Fibroblast of lung (primary cell): ENCODE data around the gene ECEL1. TPM values are rescaled to one million over a fixed set of nuclear protein-coding genes. Genes with fewer than 3 reads are reported as not detected.
A peak's percentile ranks its signal among the peaks of the same experiment; 100 is the strongest.
"Not testable (repeated sequence)": the region's sequence is repeated elsewhere in the genome, so short reads cannot be mapped to it uniquely, and the experiment has no call there.

ENCODE experiments used
- DNase-seq, 2 donors: peaks; one replicate each; pipeline versions ENCODE4 v3.0.0 to v3.0.0-alpha.2; 2010; ENCODE audit warnings: low read depth in 2 of 2
- H2AFZ ChIP-seq: 2 replicates; pipeline ENCODE4 v1.5.1; 2012; ENCODE audit warnings: low read length, control low read depth, inconsistent platforms
- H3K27ac ChIP-seq: 2 replicates; pipeline ENCODE4 v1.5.1; 2011; ENCODE audit warnings: low read length, control low read depth; ENCODE audit not compliant: insufficient read depth
- H3K27me3 ChIP-seq: 2 replicates; pipeline ENCODE4 v1.5.1; 2011; ENCODE audit warnings: mild to moderate bottlenecking, low read length; ENCODE audit not compliant: control insufficient read depth, insufficient read depth
- H3K36me3 ChIP-seq: 2 replicates; pipeline ENCODE4 v1.5.1; 2011; ENCODE audit warnings: low read length; ENCODE audit not compliant: control insufficient read depth, insufficient read depth
- H3K4me1 ChIP-seq: 2 replicates; pipeline ENCODE4 v1.5.1; 2011; ENCODE audit warnings: low read length; ENCODE audit not compliant: control insufficient read depth, insufficient read depth; ENCODE audit errors: extremely low read depth
- H3K4me2 ChIP-seq: 2 replicates; pipeline ENCODE4 v1.5.1; 2011; ENCODE audit warnings: low read length, control low read depth; ENCODE audit not compliant: insufficient read depth; ENCODE audit errors: extremely low read depth
- H3K4me3 ChIP-seq, 4 experiments: fragments of 200-600 bp in 1 of 4; sonication (generic) in 1 of 4; replicated peaks in 1 of 4; 2 replicates each; pipeline ENCODE4 v1.5.1; 2011 to 2016; ENCODE audit warnings: low read length in 4 of 4, low read depth in 3 of 4, mild to moderate bottlenecking in 3 of 4, control low read depth in 2 of 4, inconsistent platforms in 1 of 4, mixed read lengths in 1 of 4; ENCODE audit not compliant: insufficient read depth in 1 of 4; ENCODE audit errors: control extremely low read depth in 1 of 4
- H3K79me2 ChIP-seq: 2 replicates; pipeline ENCODE4 v1.5.1; 2012; ENCODE audit warnings: mild to moderate bottlenecking, low read length, inconsistent platforms; ENCODE audit not compliant: control insufficient read depth, insufficient read depth
- H3K9ac ChIP-seq: 2 replicates; pipeline ENCODE4 v1.5.1; 2011; ENCODE audit warnings: mild to moderate bottlenecking, low read length, control low read depth; ENCODE audit not compliant: insufficient read depth
- H3K9me3 ChIP-seq: 2 replicates; pipeline ENCODE4 v1.5.1; 2012; ENCODE audit warnings: low read depth, low read length; ENCODE audit not compliant: control insufficient read depth, insufficient read depth
- H4K20me1 ChIP-seq: 2 replicates; pipeline ENCODE4 v1.5.1; 2011; ENCODE audit warnings: low read length; ENCODE audit not compliant: control insufficient read depth, insufficient read depth; ENCODE audit errors: extremely low read depth
- EZH2 ChIP-seq: IDR thresholded peaks from 2 replicates; pipeline ENCODE4 v1.5.1; 2012; ENCODE audit warnings: low read length, control low read depth, mild to moderate bottlenecking; ENCODE audit errors: missing control alignments
- polyA plus RNA-seq, 2 donors: library from polyadenylated mRNA; depleted of rRNA in 1 of 2; stranded (reverse) in 1 of 2; unstranded in 1 of 2; fragments of >200 nt; gene quantifications; 2 replicates each; pipeline ENCODE4 v1.2.1, GENCODE V29; 2011 to 2012; ENCODE audit warnings: missing spikeins in 1 of 2
- total RNA-seq: library from RNA; depleted of rRNA; stranded (reverse); fragments of >200 nt; gene quantifications from 2 replicates; pipeline ENCODE4 v1.2.1, GENCODE V29; 2014
- TF ChIP-seq, protein P1 (sequence below), 2 donors: IDR thresholded peaks in 1 of 2; conservative IDR thresholded peaks in 1 of 2; 1 replicate in 1 of 2; 2 replicates in 1 of 2; pipeline ENCODE4 v1.5.1; 2011 to 2012; ENCODE audit warnings: low read length in 2 of 2, control low read depth in 1 of 2, inconsistent platforms in 1 of 2, low read depth in 1 of 2, mild to moderate bottlenecking in 1 of 2

ECEL1 gene
- total and polyA plus RNA-seq, 2 donors (not counting 1 experiment from before 2014, with no cell fraction given), result not detected

DNA sequence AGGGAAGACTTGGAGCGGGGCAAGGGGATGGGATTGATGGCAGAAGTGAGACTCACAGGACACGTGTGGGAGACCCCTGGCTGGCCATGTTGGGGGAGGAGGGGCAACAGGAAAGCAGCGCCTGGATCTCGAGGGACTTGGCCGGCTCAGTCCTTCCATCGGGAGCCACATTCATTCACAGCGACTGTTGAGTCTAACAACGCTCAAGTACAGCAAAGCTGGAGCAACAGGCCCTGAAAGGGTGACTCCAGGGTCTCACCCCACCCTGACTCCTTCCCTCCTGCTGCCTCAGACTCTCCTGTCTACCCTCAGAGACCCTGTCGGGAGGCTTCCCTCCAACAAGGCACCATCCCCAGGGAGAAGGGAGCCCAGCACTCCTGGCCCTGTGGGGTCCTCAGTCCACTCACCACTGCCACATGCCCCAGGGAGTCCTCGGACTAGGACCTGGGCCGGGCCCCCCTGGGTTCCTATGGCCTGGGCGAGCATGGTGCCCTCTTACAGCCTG lies 46.4 kb downstream of the ECEL1 start:
- Histone ChIP-seq H4K20me1 (no peaks in the 10 kb centered on the region), H3K27me3 (no peaks in the 10 kb centered on the region), H3K79me2 (no peaks in the 10 kb centered on the region), H3K4me1 (no peaks in the 10 kb centered on the region), H2AFZ (no peak overlapping the region), H3K27ac (no peak overlapping the region), H3K36me3 (no peaks in the 10 kb centered on the region), H3K4me2 (no peak overlapping the region), H3K9me3 (no peaks in the 10 kb centered on the region), H3K9ac (no peak overlapping the region), H3K4me3 (no peak overlapping the region)
- TF ChIP-seq EZH2, result no peak
- TF ChIP-seq, protein P1, sequence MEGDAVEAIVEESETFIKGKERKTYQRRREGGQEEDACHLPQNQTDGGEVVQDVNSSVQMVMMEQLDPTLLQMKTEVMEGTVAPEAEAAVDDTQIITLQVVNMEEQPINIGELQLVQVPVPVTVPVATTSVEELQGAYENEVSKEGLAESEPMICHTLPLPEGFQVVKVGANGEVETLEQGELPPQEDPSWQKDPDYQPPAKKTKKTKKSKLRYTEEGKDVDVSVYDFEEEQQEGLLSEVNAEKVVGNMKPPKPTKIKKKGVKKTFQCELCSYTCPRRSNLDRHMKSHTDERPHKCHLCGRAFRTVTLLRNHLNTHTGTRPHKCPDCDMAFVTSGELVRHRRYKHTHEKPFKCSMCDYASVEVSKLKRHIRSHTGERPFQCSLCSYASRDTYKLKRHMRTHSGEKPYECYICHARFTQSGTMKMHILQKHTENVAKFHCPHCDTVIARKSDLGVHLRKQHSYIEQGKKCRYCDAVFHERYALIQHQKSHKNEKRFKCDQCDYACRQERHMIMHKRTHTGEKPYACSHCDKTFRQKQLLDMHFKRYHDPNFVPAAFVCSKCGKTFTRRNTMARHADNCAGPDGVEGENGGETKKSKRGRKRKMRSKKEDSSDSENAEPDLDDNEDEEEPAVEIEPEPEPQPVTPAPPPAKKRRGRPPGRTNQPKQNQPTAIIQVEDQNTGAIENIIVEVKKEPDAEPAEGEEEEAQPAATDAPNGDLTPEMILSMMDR (conservative IDR thresholded peaks at IDR 0.05 in 1 of 2, IDR thresholded peaks at IDR 0.05 in 1 of 2; ENCODE audit: low read depth in 1 of 2, low read length in 2 of 2), result no peak
- no peak for DNase-seq

DNA sequence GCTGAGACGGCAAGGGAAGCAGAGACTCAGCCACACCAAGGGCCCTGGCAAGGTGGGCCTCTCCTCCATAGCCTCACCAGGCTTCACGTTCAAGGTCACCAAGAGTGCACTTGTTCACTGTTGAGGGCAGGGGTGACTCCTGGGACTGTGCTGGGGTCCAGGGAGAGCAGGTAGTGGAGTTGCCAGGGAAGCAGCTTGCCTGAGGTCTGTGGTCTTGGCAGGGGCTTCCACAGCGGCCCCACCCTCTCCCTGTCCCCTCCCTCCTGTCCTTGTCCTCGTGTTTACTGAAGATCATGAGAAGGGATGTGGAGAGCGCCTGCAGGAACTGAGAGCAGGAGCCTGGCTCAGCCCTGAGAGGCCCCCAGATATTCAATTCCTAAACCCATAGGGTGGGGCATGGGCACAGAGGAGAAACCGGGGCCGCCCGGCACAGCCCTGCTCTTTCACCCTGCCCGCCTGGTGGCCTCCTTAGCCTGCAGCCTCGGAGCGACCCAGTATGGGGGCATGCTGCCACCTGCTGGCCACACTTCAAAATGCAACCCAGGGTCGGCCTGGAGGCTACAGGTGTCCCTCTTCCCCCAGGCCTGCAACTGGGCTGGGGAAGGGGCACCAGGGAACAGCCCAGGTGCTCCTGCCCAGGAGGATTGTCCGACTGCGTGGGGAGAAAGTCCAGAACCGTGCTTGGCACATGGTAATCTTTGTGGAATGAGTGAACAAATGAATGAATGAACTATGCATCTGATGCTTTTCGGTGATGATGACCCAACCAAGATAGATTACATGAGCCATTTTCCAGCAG lies 47.2 kb downstream of the ECEL1 start:
- not testable (repeated sequence) for H2AFZ ChIP-seq, H4K20me1 ChIP-seq, H3K27ac ChIP-seq, H3K36me3 ChIP-seq, H3K4me1 ChIP-seq, H3K79me2 ChIP-seq, H3K9ac ChIP-seq, H3K27me3 ChIP-seq, H3K4me2 ChIP-seq, H3K9me3 ChIP-seq, H3K4me3 ChIP-seq
- peak; percentile 28 to 61 for DNase-seq
- TF ChIP-seq, protein P1 (conservative IDR thresholded peaks at IDR 0.05 in 1 of 2, IDR thresholded peaks at IDR 0.05 in 1 of 2; ENCODE audit: low read depth in 1 of 2, low read length in 2 of 2), result peak; percentile 75 to 79

DNA sequence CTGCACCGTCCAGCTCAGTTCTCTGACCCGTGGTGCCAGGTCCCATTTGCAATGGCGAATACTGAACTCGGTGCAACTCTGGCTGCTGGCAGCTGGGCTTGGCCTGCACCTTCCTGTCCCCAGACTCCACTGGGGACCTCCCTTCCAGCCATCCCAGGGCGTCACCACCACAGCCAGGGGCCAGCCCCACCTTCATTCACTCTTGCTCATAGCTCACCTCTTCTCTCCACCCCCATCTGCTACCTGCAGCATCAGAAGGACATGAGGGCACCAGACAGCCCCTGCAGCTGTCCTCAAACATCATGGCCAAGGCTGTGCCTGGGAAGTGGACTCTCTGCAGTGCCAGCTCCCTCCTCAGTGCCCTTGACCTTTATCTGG lies 47.9 kb downstream of the ECEL1 start:
- Histone ChIP-seq H2AFZ (no peak overlapping the region), H3K27me3 (no peaks in the 10 kb centered on the region), H3K4me1 (no peaks in the 10 kb centered on the region), H3K4me3 (no peak overlapping the region), H3K4me2 (no peak overlapping the region), H3K36me3 (no peaks in the 10 kb centered on the region), H3K9me3 (no peaks in the 10 kb centered on the region), H3K9ac (no peak overlapping the region), H3K27ac (no peak overlapping the region), H4K20me1 (no peaks in the 10 kb centered on the region), H3K79me2 (no peaks in the 10 kb centered on the region)
- TF ChIP-seq EZH2, result no peak
- TF ChIP-seq, protein P1 (conservative IDR thresholded peaks at IDR 0.05 in 1 of 2, IDR thresholded peaks at IDR 0.05 in 1 of 2; ENCODE audit: low read depth in 1 of 2, low read length in 2 of 2), result no peak
- DNase-seq, result no peak
